Right atrium auricular region (tissue), 2 donors: Measurements from ENCODE around the gene TGFBR2. TPM values are rescaled to one million over a fixed set of nuclear protein-coding genes. Genes with fewer than 3 reads are reported as not detected.

ENCODE experiments used
- DNase-seq: peaks from one replicate; pipeline ENCODE4 v3.0.0-alpha.2; 2019; ENCODE audit warnings: low spot score
- H3K27ac ChIP-seq, 2 donors: fragments of 200-600 bp; sonication (generic); 1 replicate in 1 of 2; 2 replicates in 1 of 2; pipeline ENCODE4 v1.5.1; 2016 to 2019
- H3K27me3 ChIP-seq, 2 donors: fragments of 200-600 bp; sonication (generic); one replicate each; pipeline versions ENCODE4 v1.5.1 to v1.6.0; 2017 to 2019
- H3K36me3 ChIP-seq: fragments of 200-600 bp; sonication (generic); one replicate; pipeline ENCODE4 v1.5.1; 2016
- H3K4me1 ChIP-seq, 2 donors: fragments of 200-600 bp; sonication (generic); one replicate each; pipeline versions ENCODE4 v1.5.1 to v1.6.0; 2017 to 2019
- H3K4me3 ChIP-seq, 2 donors: fragments of 200-600 bp; sonication (generic); 1 replicate in 1 of 2; 2 replicates in 1 of 2; pipeline ENCODE4 v1.5.1; 2017 to 2019; ENCODE audit warnings: mild to moderate bottlenecking in 1 of 2, moderate library complexity in 1 of 2
- H3K9me3 ChIP-seq, 2 donors: fragments of 200-600 bp; sonication (generic); one replicate each; pipeline ENCODE4 v1.5.1; 2019
- total RNA-seq, 2 donors: library from RNA; depleted of rRNA; stranded (reverse); fragments of >200 nt; gene quantifications; one replicate each; pipeline ENCODE4 v1.1.0, GENCODE V29; 2016
- TF ChIP-seq, protein P1 (sequence below), 2 donors: fragments of 200-600 bp; sonication (generic); IDR thresholded peaks; one replicate each; pipeline ENCODE4 v1.5.1; 2019; ENCODE audit warnings: antibody characterized with exemption in 2 of 2

TGFBR2 gene
- total RNA-seq, 2 donors from 2014 or later = 205 to 210 TPM

DNA sequence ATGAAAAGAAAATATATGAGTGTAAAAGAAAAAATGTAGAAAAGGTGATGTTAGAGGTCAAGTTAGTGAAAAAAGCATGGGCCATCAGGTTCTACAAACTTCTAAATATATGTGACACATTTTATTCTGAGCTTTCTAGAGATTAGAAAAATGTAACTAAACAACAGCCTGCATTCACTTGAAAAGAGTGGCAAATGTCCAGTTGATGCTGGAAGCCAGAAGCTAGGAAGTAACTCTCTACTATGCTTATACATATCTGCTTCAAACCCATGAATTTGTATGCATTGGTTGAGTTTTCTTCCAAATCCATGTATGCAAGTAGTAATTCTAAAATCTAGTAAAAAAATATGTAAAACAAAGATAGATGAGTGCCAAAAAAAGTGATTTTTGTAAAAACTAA lies 123.5 kb downstream of the TGFBR2 start:
- H3K27ac ChIP-seq = no peak overlapping the region
- H3K36me3 ChIP-seq = no peaks in the 10 kb centered on the region
- no peaks in the 10 kb centered on the region for H3K9me3 ChIP-seq
- DNase-seq = no peak
- no peaks in the 10 kb centered on the region for H3K27me3 ChIP-seq
- TF ChIP-seq, protein P1, sequence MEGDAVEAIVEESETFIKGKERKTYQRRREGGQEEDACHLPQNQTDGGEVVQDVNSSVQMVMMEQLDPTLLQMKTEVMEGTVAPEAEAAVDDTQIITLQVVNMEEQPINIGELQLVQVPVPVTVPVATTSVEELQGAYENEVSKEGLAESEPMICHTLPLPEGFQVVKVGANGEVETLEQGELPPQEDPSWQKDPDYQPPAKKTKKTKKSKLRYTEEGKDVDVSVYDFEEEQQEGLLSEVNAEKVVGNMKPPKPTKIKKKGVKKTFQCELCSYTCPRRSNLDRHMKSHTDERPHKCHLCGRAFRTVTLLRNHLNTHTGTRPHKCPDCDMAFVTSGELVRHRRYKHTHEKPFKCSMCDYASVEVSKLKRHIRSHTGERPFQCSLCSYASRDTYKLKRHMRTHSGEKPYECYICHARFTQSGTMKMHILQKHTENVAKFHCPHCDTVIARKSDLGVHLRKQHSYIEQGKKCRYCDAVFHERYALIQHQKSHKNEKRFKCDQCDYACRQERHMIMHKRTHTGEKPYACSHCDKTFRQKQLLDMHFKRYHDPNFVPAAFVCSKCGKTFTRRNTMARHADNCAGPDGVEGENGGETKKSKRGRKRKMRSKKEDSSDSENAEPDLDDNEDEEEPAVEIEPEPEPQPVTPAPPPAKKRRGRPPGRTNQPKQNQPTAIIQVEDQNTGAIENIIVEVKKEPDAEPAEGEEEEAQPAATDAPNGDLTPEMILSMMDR (IDR thresholded peaks at IDR 0.05) = no peak
- H3K4me1 ChIP-seq = no peaks in the 10 kb centered on the region
- no peak overlapping the region for H3K4me3 ChIP-seq

DNA sequence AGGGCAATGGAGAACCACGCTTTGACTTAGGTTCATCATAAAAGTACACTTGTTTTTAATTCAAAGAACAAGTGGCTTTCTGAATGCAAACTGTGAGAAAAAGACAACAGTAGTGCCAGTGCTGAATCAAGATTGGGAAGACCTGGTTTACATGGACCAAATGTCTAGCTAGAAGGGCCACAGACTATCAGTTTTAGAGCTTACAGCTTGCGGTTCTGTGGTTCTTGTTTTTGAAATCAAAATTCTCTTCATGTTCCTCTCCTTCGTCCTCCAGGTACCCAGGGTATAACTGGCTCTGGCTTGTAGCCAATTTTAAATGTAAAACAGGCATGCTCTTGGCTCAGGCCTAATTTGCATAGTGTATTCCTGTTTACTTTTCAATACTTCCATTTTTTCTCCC lies 124.6 kb downstream of the TGFBR2 start:
- TF ChIP-seq, protein P1 (IDR thresholded peaks at IDR 0.05) = no peak
- Histone ChIP-seq H3K4me3 (no peak overlapping the region), H3K27me3 (no peaks in the 10 kb centered on the region), H3K4me1 (no peaks in the 10 kb centered on the region), H3K36me3 (no peaks in the 10 kb centered on the region), H3K27ac (no peak overlapping the region), H3K9me3 (no peaks in the 10 kb centered on the region)
- DNase-seq = no peak

DNA sequence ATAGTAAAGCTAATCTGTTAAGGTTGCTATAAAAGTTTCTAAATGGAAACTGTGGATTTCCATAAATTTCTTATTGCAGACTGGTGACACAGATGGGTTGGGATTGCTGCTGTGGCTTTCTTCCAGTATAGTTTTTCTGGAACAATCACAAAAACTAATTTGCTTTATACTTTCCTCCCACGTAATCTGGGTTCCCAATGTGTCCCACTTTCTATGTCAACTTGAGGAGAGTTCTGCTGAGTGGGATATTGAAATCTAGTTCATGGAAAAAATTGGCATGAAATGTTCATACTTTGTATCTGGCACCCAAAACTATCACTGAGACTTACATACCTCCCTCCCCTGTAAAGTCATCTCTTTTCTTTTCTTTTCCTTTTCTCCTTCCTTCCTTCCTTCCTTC lies 126.8 kb downstream of the TGFBR2 start:
- Histone ChIP-seq H3K4me1 (no peaks in the 10 kb centered on the region), H3K36me3 (no peaks in the 10 kb centered on the region), H3K27ac (no peak overlapping the region), H3K27me3 (no peaks in the 10 kb centered on the region), H3K9me3 (no peaks in the 10 kb centered on the region), H3K4me3 (no peak overlapping the region)
- DNase-seq = no peak
- TF ChIP-seq, protein P1 (IDR thresholded peaks at IDR 0.05) = no peak

DNA sequence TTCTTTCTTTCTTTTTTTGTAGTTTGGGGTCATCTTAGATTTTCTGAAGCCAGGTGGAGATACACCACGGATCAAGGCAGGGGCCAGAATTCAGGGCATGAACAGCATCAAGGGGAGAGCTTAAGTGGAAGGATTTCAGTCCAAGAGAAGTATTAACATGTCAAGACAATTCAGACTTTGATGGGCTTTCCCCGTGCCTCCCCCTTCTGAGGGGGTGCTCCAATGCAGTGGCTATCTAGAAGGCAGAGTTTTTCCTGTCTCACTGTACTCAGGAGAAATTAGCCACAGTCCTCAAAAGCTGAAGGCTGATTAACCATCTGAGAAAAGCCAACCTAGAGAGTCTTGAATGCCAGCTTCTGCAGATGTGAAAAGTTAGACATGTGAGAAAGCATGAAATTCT lies 127.3 kb downstream of the TGFBR2 start:
- DNase-seq = no peak
- Histone ChIP-seq H3K4me3 (no peak overlapping the region), H3K27ac (no peak overlapping the region), H3K9me3 (no peaks in the 10 kb centered on the region), H3K27me3 (no peaks in the 10 kb centered on the region), H3K4me1 (no peaks in the 10 kb centered on the region), H3K36me3 (no peaks in the 10 kb centered on the region)
- TF ChIP-seq, protein P1 (IDR thresholded peaks at IDR 0.05) = no peak

DNA sequence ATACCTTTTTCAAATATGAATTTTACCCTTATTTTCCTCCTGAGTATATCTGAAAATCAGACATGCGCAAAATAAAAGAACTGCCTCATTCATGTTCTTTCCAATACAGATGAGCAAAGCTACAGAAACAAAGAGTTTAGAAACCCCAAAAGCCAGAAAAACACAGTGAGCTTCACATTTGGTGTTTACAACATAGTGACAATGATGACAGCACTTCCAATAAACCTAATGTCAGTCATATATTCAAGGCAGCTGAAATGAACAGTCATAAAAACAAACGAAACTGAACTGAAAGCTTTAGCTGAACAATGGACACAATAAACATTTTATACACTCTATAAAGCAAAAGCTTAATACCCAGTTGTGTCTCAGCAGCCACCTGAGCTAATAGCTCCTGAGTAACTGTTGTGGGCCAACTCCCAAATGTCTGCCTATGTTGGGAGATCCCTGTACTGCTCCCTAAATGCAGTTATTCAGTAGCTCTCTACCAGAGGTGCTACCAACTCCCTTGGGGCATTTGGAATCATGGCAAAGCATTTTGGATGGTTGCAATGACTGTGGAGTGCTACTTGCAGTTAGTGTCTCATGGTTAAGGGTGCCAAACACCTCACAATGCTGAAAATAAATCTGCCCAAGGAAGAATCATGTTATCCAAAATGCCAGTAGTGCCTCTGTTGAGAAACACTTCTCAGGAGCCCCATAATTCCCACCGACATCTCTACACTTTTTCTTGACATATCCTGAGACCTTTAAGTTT lies 131.5 kb downstream of the TGFBR2 start:
- Histone ChIP-seq H3K27me3 (no peaks in the 10 kb centered on the region), H3K36me3 (no peaks in the 10 kb centered on the region), H3K4me1 (no peaks in the 10 kb centered on the region), H3K27ac (no peak overlapping the region), H3K9me3 (no peaks in the 10 kb centered on the region), H3K4me3 (no peak overlapping the region)
- no peak for DNase-seq
- TF ChIP-seq, protein P1 (IDR thresholded peaks at IDR 0.05) = no peak

DNA sequence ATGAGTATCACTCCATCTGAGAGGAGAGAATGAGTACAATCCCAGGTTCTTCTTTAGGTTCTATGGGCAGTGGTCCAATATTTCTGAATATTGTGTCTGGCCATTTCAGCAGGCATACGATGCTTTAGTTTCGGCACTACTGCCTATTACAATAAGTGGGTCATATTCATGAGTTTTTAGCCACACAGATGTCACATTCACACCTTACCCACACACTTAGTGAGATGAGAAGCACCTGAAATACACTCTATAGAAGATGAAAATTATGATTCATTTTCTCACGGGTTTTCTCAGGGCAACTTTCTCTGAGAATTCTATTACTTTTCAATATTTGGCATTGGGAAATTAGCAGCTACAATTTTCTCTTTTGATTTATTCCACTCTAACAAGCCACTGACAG lies 132.2 kb downstream of the TGFBR2 start:
- TF ChIP-seq, protein P1 (IDR thresholded peaks at IDR 0.05) = no peak
- no peaks in the 10 kb centered on the region for H3K27me3 ChIP-seq
- no peaks in the 10 kb centered on the region for H3K9me3 ChIP-seq
- DNase-seq = no peak
- no peak overlapping the region for H3K27ac ChIP-seq
- H3K4me3 ChIP-seq = no peak overlapping the region
- H3K4me1 ChIP-seq = no peaks in the 10 kb centered on the region
- no peaks in the 10 kb centered on the region for H3K36me3 ChIP-seq
